HEK293 (cell line): ENCODE results near the gene PITRM1.
"Not testable (repeated sequence)": the region's sequence is repeated elsewhere in the genome, so short reads cannot be mapped to it uniquely, and the experiment has no call there.

ENCODE experiments used
- CTCF ChIA-PET: fragments of 350-600 bp; formaldehyde crosslinking; extraction: SDS; loops from one replicate; lab custom pipeline; 2021; ENCODE audit warnings: antibody characterized with exemption; lab: Yijun Ruan, JAX
- POLR2A ChIA-PET: fragments of 300-600 bp; formaldehyde crosslinking; extraction: SDS; loops from one replicate; lab custom pipeline; 2020; ENCODE audit warnings: antibody characterized with exemption, inconsistent platforms; lab: Yijun Ruan, JAX
- H3K27ac ChIP-seq: fragments of 200-500 bp; sonication (Bioruptor generic); 2 replicates; pipeline ENCODE4 v1.5.1; 2014; ENCODE audit warnings: low read depth, low read length, control low read depth, inconsistent platforms; ENCODE audit errors: extremely low read depth
- H3K36me3 ChIP-seq, 2 experiments: fragments of 200-500 bp in 1 of 2; sonication (Bioruptor generic) in 1 of 2; 1 replicate in 1 of 2; 2 replicates in 1 of 2; pipeline ENCODE4 v1.5.1; 2014 to 2017; ENCODE audit warnings: inconsistent platforms in 2 of 2, low read length in 2 of 2; ENCODE audit not compliant: control insufficient read depth in 2 of 2, insufficient read depth in 1 of 2
- H3K4me1 ChIP-seq: fragments of 200-500 bp; sonication (Bioruptor generic); 2 replicates; pipeline ENCODE4 v1.5.1; 2014; ENCODE audit warnings: mild to moderate bottlenecking, low read length, inconsistent platforms; ENCODE audit not compliant: control insufficient read depth, insufficient read depth
- H3K4me3 ChIP-seq: 2 replicates; pipeline ENCODE4 v1.5.1; 2011; ENCODE audit warnings: low read depth, mild to moderate bottlenecking, control low read depth, low read length, moderate library complexity
- H3K9me3 ChIP-seq: fragments of 200-500 bp; sonication (Bioruptor generic); 2 replicates; pipeline ENCODE4 v1.5.1; 2014; ENCODE audit warnings: low read depth, low read length, inconsistent platforms; ENCODE audit not compliant: control insufficient read depth, insufficient read depth
- GLIS1 ChIP-seq: fragments of 450-650 bp; formaldehyde crosslinking; IDR thresholded peaks from 2 replicates; pipeline ENCODE4 v1.5.1; 2016; ENCODE audit warnings: missing biosample characterization, missing genetic modification characterization
- OVOL3 ChIP-seq: fragments of 450-650 bp; formaldehyde crosslinking; IDR thresholded peaks from 2 replicates; pipeline ENCODE4 v1.5.1; 2016; ENCODE audit warnings: missing biosample characterization, missing genetic modification characterization
- SP2 ChIP-seq: fragments of 450-650 bp; formaldehyde crosslinking; IDR thresholded peaks from 2 replicates; pipeline ENCODE4 v1.5.1; 2016; ENCODE audit warnings: missing biosample characterization, missing genetic modification characterization
- TCF7L2 ChIP-seq: IDR thresholded peaks from 2 replicates; pipeline ENCODE4 v1.6.1; 2011; ENCODE audit warnings: low read depth, mild to moderate bottlenecking, inconsistent platforms, low read length, moderate library complexity, borderline replicate concordance
- ZBTB8A ChIP-seq: fragments of 450-650 bp; formaldehyde crosslinking; IDR thresholded peaks from 2 replicates; pipeline ENCODE4 v1.5.1; 2016; ENCODE audit warnings: missing biosample characterization, missing genetic modification characterization
- ZNF146 ChIP-seq: fragments of 450-650 bp; formaldehyde crosslinking; IDR thresholded peaks from 2 replicates; pipeline ENCODE4 v1.5.1; 2016; ENCODE audit warnings: missing biosample characterization, missing genetic modification characterization
- ZNF223 ChIP-seq: fragments of 450-650 bp; formaldehyde crosslinking; IDR thresholded peaks from 2 replicates; pipeline ENCODE4 v1.5.1; 2016; ENCODE audit warnings: missing biosample characterization, missing genetic modification characterization
- ZNF302 ChIP-seq: fragments of 450-650 bp; formaldehyde crosslinking; IDR thresholded peaks from 2 replicates; pipeline ENCODE4 v1.5.1; 2016; ENCODE audit warnings: missing biosample characterization, missing genetic modification characterization, low read depth
- ZNF350 ChIP-seq: fragments of 450-650 bp; formaldehyde crosslinking; IDR thresholded peaks from 2 replicates; pipeline ENCODE4 v1.5.0; 2017; ENCODE audit warnings: missing biosample characterization, mild to moderate bottlenecking, missing genetic modification characterization
- ZNF426 ChIP-seq: fragments of 450-650 bp; formaldehyde crosslinking; IDR thresholded peaks from 2 replicates; pipeline ENCODE4 v1.5.1; 2017; ENCODE audit warnings: missing biosample characterization, missing genetic modification characterization, mild to moderate bottlenecking, inconsistent platforms, moderate library complexity
- ZNF48 ChIP-seq: fragments of 450-650 bp; formaldehyde crosslinking; IDR thresholded peaks from 2 replicates; pipeline ENCODE4 v1.5.1; 2016; ENCODE audit warnings: missing biosample characterization, missing genetic modification characterization
- ZNF561 ChIP-seq: fragments of 450-650 bp; IDR thresholded peaks from 2 replicates; pipeline ENCODE4 v1.5.1; 2018; ENCODE audit warnings: missing biosample characterization, missing genetic modification characterization, borderline replicate concordance
- ZNF621 ChIP-seq: fragments of 450-650 bp; formaldehyde crosslinking; IDR thresholded peaks from 2 replicates; pipeline ENCODE4 v1.5.1; 2017; ENCODE audit warnings: missing biosample characterization, missing genetic modification characterization
- ZNF76 ChIP-seq: fragments of 450-650 bp; formaldehyde crosslinking; IDR thresholded peaks from 2 replicates; pipeline ENCODE4; 2016; ENCODE audit warnings: low read depth, missing biosample characterization, missing genetic modification characterization, borderline replicate concordance
- ZNF791 ChIP-seq: fragments of 450-650 bp; formaldehyde crosslinking; IDR thresholded peaks from 2 replicates; pipeline ENCODE4 v1.5.1; 2016; ENCODE audit warnings: missing biosample characterization, missing genetic modification characterization
- ZSCAN23 ChIP-seq: fragments of 450-650 bp; formaldehyde crosslinking; IDR thresholded peaks from 2 replicates; pipeline ENCODE4 v1.5.1; 2016; ENCODE audit warnings: missing biosample characterization, missing genetic modification characterization
- TF ChIP-seq, protein P1 (sequence below): fragments of 450-650 bp; formaldehyde crosslinking; IDR thresholded peaks from 2 replicates; pipeline ENCODE4 v1.5.1; 2016; ENCODE audit warnings: missing biosample characterization, missing genetic modification characterization, borderline replicate concordance
- TF ChIP-seq, protein P2 (sequence below): fragments of 450-650 bp; formaldehyde crosslinking; IDR thresholded peaks from 2 replicates; pipeline ENCODE4 v1.5.1; 2016; ENCODE audit warnings: missing biosample characterization, missing genetic modification characterization, borderline replicate concordance
- TF ChIP-seq, protein P3 (sequence below): fragments of 450-650 bp; formaldehyde crosslinking; IDR thresholded peaks from 2 replicates; pipeline ENCODE4 v1.5.1; 2017; ENCODE audit warnings: missing biosample characterization, mild to moderate bottlenecking, missing genetic modification characterization, moderate library complexity

The PITRM1 gene

DNA sequence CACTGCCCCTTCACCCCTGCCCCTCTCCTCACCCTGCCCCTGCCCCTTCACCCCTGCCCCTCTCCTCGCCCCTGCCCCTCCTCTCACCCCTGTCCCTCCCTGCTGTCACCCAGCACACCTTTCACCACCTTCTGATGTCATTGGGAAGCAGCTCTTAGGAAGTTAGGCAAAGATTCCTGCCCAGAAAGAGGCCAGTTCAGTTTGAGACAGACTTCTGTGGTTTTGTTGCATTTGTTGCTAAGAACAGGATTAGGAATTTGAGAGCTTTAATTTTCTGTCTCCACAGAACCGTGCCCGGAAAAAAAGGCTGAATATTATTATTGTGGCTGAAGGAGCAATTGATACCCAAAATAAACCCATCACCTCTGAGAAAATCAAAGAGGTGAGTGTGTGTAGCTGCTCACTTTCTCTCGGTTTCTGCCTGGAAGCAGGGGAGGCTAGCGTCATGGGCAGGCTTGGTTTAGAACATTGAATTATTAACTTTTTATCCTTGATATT is 65.6 kb downstream of the PITRM1 start:
- H3K36me3 ChIP-seq: peaks cover 14 to 81% of the 10 kb centered on the region in 2 experiments; a peak in 2 of 3 replicates
- TF ChIP-seq ZSCAN23 (tag by site-specific recombination) (no peak), GLIS1 (tag by site-specific recombination) (no peak), ZNF76 (tag by site-specific recombination) (no peak), ZNF223 (tag by site-specific recombination) (no peak), ZNF302 (tag by site-specific recombination) (no peak), ZBTB8A (no peak), ZNF350 (tag by site-specific recombination) (no peak), TCF7L2 (no peak), ZNF561 (tag by site-specific recombination) (no peak), ZNF48 (no peak), SP2 (tag by site-specific recombination) (no peak), OVOL3 (tag by site-specific recombination) (no peak)
- TF ChIP-seq, protein P1, sequence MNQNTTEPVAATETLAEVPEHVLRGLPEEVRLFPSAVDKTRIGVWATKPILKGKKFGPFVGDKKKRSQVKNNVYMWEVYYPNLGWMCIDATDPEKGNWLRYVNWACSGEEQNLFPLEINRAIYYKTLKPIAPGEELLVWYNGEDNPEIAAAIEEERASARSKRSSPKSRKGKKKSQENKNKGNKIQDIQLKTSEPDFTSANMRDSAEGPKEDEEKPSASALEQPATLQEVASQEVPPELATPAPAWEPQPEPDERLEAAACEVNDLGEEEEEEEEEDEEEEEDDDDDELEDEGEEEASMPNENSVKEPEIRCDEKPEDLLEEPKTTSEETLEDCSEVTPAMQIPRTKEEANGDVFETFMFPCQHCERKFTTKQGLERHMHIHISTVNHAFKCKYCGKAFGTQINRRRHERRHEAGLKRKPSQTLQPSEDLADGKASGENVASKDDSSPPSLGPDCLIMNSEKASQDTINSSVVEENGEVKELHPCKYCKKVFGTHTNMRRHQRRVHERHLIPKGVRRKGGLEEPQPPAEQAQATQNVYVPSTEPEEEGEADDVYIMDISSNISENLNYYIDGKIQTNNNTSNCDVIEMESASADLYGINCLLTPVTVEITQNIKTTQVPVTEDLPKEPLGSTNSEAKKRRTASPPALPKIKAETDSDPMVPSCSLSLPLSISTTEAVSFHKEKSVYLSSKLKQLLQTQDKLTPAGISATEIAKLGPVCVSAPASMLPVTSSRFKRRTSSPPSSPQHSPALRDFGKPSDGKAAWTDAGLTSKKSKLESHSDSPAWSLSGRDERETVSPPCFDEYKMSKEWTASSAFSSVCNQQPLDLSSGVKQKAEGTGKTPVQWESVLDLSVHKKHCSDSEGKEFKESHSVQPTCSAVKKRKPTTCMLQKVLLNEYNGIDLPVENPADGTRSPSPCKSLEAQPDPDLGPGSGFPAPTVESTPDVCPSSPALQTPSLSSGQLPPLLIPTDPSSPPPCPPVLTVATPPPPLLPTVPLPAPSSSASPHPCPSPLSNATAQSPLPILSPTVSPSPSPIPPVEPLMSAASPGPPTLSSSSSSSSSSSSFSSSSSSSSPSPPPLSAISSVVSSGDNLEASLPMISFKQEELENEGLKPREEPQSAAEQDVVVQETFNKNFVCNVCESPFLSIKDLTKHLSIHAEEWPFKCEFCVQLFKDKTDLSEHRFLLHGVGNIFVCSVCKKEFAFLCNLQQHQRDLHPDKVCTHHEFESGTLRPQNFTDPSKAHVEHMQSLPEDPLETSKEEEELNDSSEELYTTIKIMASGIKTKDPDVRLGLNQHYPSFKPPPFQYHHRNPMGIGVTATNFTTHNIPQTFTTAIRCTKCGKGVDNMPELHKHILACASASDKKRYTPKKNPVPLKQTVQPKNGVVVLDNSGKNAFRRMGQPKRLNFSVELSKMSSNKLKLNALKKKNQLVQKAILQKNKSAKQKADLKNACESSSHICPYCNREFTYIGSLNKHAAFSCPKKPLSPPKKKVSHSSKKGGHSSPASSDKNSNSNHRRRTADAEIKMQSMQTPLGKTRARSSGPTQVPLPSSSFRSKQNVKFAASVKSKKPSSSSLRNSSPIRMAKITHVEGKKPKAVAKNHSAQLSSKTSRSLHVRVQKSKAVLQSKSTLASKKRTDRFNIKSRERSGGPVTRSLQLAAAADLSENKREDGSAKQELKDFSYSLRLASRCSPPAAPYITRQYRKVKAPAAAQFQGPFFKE (tag by site-specific recombination): no peak
- CTCF ChIA-PET: interaction anchor here (0.7 kb wide), 1 partner anchor 16 kb away, joined by 3 read pairs; no protein-coding TSS in a partner anchor

DNA sequence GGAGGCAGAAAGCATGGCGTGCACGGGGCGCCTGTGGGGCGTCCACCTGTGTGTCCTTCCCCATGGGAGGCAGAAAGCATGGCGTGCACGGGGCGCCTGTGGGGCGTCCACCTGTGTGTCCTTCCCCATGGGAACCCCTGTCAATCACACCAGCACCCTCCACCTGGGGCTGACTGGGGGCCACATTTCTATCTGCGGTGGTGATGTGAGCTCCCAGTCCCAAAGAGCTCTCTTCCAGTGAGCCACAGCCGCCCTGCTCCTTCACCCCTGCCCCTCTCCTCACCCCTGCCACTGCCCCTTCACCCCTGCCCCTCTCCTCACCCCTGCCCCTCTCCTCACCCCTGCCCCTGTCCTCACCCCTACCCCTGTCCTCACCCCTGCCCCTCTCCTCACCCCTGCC is 66.3 kb downstream of the PITRM1 start:
- H3K4me1 ChIP-seq, H3K9me3 ChIP-seq, H3K27ac ChIP-seq, POLR2A ChIA-PET, H3K4me3 ChIP-seq, CTCF ChIA-PET: not testable (repeated sequence)
- peaks cover 14 to 79% of the 10 kb centered on the region in 2 experiments; a peak in 2 of 3 replicates for H3K36me3 ChIP-seq

More for the DNA sequence above, 65.6 kb downstream of the PITRM1 start:
- no peak overlapping the region for H3K27ac ChIP-seq
- no peak overlapping the region for H3K4me3 ChIP-seq
- POLR2A ChIA-PET: no interaction called here
- H3K4me1 ChIP-seq: no peaks in the 10 kb centered on the region
- H3K9me3 ChIP-seq: no peaks in the 10 kb centered on the region

DNA sequence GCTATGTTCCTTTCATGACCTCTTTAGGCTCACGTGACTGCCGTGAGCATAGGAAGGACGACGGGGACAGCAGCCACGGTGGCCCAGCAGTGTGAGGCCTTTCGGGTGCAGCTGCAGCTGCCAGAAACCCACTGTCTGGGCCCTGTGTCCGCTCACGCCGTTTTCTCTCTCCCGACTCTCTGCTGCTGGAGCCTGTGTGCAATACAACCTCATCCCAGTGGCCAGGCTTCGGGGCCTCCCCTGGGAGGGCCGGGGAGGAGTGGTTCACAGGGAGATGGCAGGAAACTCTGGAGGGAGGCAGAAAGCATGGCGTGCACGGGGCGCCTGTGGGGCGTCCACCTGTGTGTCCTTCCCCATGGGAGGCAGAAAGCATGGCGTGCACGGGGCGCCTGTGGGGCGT is 66.7 kb downstream of the PITRM1 start:
- TF ChIP-seq ZNF621 (tag by site-specific recombination) (no peak), ZNF146 (tag by site-specific recombination) (no peak), ZNF426 (tag by site-specific recombination) (no peak), ZNF791 (no peak)
- TF ChIP-seq, protein P2, sequence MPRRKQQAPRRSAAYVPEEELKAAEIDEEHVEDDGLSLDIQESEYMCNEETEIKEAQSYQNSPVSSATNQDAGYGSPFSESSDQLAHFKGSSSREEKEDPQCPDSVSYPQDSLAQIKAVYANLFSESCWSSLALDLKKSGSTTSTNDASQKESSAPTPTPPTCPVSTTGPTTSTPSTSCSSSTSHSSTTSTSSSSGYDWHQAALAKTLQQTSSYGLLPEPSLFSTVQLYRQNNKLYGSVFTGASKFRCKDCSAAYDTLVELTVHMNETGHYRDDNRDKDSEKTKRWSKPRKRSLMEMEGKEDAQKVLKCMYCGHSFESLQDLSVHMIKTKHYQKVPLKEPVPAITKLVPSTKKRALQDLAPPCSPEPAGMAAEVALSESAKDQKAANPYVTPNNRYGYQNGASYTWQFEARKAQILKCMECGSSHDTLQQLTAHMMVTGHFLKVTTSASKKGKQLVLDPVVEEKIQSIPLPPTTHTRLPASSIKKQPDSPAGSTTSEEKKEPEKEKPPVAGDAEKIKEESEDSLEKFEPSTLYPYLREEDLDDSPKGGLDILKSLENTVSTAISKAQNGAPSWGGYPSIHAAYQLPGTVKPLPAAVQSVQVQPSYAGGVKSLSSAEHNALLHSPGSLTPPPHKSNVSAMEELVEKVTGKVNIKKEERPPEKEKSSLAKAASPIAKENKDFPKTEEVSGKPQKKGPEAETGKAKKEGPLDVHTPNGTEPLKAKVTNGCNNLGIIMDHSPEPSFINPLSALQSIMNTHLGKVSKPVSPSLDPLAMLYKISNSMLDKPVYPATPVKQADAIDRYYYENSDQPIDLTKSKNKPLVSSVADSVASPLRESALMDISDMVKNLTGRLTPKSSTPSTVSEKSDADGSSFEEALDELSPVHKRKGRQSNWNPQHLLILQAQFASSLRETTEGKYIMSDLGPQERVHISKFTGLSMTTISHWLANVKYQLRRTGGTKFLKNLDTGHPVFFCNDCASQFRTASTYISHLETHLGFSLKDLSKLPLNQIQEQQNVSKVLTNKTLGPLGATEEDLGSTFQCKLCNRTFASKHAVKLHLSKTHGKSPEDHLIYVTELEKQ (tag by site-specific recombination): no peak
- TF ChIP-seq, protein P3, sequence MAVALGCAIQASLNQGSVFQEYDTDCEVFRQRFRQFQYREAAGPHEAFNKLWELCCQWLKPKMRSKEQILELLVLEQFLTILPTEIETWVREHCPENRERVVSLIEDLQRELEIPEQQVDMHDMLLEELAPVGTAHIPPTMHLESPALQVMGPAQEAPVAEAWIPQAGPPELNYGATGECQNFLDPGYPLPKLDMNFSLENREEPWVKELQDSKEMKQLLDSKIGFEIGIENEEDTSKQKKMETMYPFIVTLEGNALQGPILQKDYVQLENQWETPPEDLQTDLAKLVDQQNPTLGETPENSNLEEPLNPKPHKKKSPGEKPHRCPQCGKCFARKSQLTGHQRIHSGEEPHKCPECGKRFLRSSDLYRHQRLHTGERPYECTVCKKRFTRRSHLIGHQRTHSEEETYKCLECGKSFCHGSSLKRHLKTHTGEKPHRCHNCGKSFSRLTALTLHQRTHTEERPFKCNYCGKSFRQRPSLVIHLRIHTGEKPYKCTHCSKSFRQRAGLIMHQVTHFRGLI: no peak
- no peak overlapping the region for H3K4me3 ChIP-seq
- CTCF ChIA-PET: no interaction called here
- H3K4me1 ChIP-seq: no peaks in the 10 kb centered on the region
- POLR2A ChIA-PET: no interaction called here
- H3K9me3 ChIP-seq: no peaks in the 10 kb centered on the region
- no peak overlapping the region for H3K27ac ChIP-seq
- H3K36me3 ChIP-seq: peaks cover 12 to 79% of the 10 kb centered on the region in 2 experiments; a peak in 2 of 3 replicates
